Chondrocyte (in vitro differentiated cells): ENCODE data around the gene EFEMP1. TPM values are rescaled to one million over a fixed set of nuclear protein-coding genes. Genes with fewer than 3 reads are reported as not detected.

ENCODE experiments used
- DNase-seq: peaks from one replicate; pipeline ENCODE4 v3.0.0; 2021; ENCODE audit warnings: mixed read lengths, low spot score
- H3K27ac Mint-ChIP-seq: one replicate; pipeline ENCODE4 v1.8.0; 2021; ENCODE audit warnings: mild to moderate bottlenecking, moderate library complexity, mixed read lengths; ENCODE audit not compliant: unreplicated experiment
- H3K27me3 Mint-ChIP-seq: 2 replicates; pipeline ENCODE4 v1.8.0; 2021; ENCODE audit warnings: low read depth, mixed read lengths
- H3K36me3 Mint-ChIP-seq: 2 replicates; pipeline ENCODE4 v1.8.0; 2021; ENCODE audit warnings: low read depth, mixed read lengths
- H3K4me1 Mint-ChIP-seq: 2 replicates; pipeline ENCODE4 v1.8.0; 2021; ENCODE audit warnings: low read depth, mild to moderate bottlenecking, mixed read lengths
- H3K4me3 Mint-ChIP-seq: one replicate; pipeline ENCODE4 v1.8.0; 2021; ENCODE audit warnings: mild to moderate bottlenecking, moderate library complexity, mixed read lengths; ENCODE audit not compliant: unreplicated experiment
- H3K9me3 Mint-ChIP-seq: 2 replicates; pipeline ENCODE4 v1.8.0; 2021; ENCODE audit warnings: low read depth, mixed read lengths
- total RNA-seq: library from RNA; stranded (reverse); gene quantifications from 3 replicates; pipeline ENCODE4 v1.2.1, GENCODE V29; 2021
- TF ChIP-seq, protein P1 (sequence below): fragments of 200-600 bp; sonication (generic); IDR thresholded peaks from 2 replicates; pipeline ENCODE4 v1.5.0; 2021; ENCODE audit warnings: antibody characterized with exemption, mild to moderate bottlenecking, moderate library complexity

EFEMP1 gene
- total RNA-seq, 1 donor from 2014 or later: 38.6 TPM

DNA sequence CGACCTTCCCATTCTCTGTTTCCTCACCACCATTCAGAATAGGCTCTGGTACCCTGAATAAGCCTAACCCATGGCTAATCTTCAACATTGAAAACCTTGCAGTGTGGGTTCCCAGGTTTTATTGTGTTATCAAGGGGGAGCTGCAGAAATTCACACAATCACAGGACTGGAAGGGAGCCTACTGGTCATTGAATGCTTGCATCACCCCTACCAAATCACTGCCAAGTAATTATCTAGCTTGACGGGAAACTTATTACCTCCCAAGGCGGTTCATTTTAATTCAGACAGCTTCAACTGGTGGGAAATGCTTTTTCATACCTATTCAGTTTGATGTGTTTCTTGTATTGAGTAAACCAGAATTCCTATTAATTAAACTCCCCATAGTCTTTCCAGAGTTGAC, 33.6 kb upstream of the EFEMP1 start:
- Mint-ChIP-seq H3K4me1 (peaks cover 24% of the 10 kb centered on the region), H3K27me3 (peaks cover 16% of the 10 kb centered on the region), H3K36me3 (no peaks in the 10 kb centered on the region), H3K9me3 (peaks cover 3% of the 10 kb centered on the region), H3K27ac (no peak overlapping the region), H3K4me3 (no peak overlapping the region)
- TF ChIP-seq, protein P1, sequence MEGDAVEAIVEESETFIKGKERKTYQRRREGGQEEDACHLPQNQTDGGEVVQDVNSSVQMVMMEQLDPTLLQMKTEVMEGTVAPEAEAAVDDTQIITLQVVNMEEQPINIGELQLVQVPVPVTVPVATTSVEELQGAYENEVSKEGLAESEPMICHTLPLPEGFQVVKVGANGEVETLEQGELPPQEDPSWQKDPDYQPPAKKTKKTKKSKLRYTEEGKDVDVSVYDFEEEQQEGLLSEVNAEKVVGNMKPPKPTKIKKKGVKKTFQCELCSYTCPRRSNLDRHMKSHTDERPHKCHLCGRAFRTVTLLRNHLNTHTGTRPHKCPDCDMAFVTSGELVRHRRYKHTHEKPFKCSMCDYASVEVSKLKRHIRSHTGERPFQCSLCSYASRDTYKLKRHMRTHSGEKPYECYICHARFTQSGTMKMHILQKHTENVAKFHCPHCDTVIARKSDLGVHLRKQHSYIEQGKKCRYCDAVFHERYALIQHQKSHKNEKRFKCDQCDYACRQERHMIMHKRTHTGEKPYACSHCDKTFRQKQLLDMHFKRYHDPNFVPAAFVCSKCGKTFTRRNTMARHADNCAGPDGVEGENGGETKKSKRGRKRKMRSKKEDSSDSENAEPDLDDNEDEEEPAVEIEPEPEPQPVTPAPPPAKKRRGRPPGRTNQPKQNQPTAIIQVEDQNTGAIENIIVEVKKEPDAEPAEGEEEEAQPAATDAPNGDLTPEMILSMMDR: no peak
- no peak for DNase-seq

DNA sequence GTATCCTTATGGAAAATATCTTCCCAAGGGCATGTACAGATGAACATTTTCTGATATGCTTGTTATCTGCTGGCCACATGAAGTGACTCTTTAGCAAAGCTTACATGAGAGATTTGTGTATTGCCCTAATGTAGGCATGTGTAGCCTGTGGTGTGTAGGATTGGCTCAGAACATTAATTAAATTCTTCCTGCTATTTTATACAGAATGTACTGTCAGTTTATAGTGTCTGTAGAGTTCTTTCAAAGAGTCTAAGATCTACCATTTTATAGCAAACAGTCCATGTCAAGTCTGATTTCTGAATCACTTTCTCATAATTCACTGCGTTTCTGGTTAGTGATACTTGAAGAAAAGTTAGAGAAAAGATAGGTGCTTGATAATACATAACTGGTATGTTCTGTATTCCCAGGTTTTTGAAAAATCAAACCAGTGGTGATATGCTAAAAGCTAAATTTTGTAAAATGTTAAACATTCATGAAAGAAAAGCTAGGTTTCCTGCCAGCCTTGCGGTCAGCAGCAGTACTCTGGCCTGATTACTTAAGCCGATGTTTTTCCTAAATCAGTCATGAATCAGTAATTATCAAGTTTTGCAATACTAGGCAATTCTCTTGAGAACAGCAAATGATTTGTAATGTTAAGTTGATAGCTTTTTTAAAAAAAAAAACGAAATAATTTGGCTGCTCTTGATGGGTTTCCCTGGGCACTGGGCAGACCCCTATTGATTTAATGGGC, 30.9 kb upstream of the EFEMP1 start:
- no peak for DNase-seq
- H3K4me3 Mint-ChIP-seq: no peak overlapping the region
- H3K36me3 Mint-ChIP-seq: no peaks in the 10 kb centered on the region

DNA sequence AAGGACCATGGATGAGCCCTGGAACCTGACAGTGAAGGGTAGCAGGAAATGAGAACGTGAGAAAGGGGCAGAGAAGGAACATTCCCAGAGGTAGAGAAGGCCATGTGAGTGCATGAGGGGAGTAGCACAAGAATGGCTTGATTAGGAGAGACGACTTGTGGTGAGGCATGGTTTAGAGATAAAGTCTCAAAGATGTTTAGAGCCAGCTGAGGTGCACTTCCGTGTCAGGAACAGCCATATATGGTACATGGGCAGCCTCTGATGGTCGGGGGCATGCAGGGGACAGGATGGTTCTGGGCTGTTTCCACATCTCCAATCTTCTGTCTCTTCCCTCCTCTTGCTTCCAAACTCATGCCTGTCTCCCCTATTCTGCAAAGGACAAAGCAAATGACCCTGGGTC, 28.8 kb upstream of the EFEMP1 start:
- TF ChIP-seq, protein P1: no peak
- Mint-ChIP-seq H3K36me3 (no peaks in the 10 kb centered on the region), H3K27me3 (peaks cover 32% of the 10 kb centered on the region), H3K4me1 (peaks cover 7% of the 10 kb centered on the region), H3K4me3 (no peak overlapping the region), H3K27ac (no peak overlapping the region), H3K9me3 (peaks cover 3% of the 10 kb centered on the region)
- no peak for DNase-seq

More for the DNA sequence above, 30.9 kb upstream of the EFEMP1 start:
- H3K9me3 Mint-ChIP-seq: peaks cover 3% of the 10 kb centered on the region
- peaks cover 28% of the 10 kb centered on the region for H3K27me3 Mint-ChIP-seq
- H3K4me1 Mint-ChIP-seq: peaks cover 17% of the 10 kb centered on the region
- TF ChIP-seq, protein P1: no peak
- H3K27ac Mint-ChIP-seq: no peak overlapping the region

DNA sequence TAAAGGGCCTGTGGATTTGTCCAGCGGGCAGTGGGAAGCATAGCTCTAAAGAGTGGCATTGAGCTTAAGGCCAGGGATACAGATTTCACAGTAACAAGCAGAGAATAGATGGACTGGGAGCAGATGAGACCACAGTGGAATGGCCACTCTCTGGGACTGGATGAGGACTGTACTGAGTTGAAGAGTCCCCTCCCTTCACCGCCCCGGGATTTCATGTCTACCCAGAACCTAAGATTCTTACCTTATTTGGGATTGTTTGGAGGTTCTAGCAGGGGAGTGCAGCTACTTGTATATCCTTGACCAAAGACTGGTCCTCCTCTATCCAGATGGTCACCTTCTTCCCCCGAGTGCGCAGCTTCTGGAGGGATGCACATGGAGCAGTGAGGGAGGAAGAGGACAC, 28.0 kb upstream of the EFEMP1 start:
- no peak overlapping the region for H3K27ac Mint-ChIP-seq

DNA sequence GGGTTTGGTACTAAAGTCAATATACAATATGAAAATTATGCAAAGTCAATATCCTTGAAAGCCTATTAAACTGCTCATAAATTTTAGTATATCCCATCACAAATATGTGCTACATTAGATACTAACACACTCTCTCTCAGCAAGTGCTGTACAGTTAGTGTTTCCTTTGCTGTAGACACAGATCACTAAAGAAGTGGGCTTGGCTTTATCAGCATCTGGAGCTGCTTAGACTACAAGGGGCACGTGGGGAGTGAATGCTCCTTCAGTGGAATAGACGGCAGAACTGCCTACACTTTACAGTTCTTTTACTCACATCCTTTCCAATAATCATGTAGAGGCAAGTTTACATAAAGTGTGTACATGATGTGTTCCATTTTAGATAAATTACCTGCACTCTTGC, 26.0 kb upstream of the EFEMP1 start:
- peaks cover 8% of the 10 kb centered on the region for H3K4me1 Mint-ChIP-seq
- DNase-seq: no peak
- H3K27me3 Mint-ChIP-seq: peaks cover 42% of the 10 kb centered on the region
- TF ChIP-seq, protein P1: no peak
- H3K36me3 Mint-ChIP-seq: no peaks in the 10 kb centered on the region
- H3K9me3 Mint-ChIP-seq: no peaks in the 10 kb centered on the region
- no peak overlapping the region for H3K27ac Mint-ChIP-seq
- H3K4me3 Mint-ChIP-seq: no peak overlapping the region

More for the DNA sequence above, 28.0 kb upstream of the EFEMP1 start:
- no peaks in the 10 kb centered on the region for H3K36me3 Mint-ChIP-seq
- no peak overlapping the region for H3K4me3 Mint-ChIP-seq
- peaks cover 8% of the 10 kb centered on the region for H3K4me1 Mint-ChIP-seq
- peaks cover 1% of the 10 kb centered on the region for H3K9me3 Mint-ChIP-seq
- TF ChIP-seq, protein P1: no peak
- H3K27me3 Mint-ChIP-seq: peaks cover 34% of the 10 kb centered on the region
- no peak for DNase-seq
